NCI-H2196 treated with DMSO at 0.1 percent for 48 hours (cell line): ENCODE results near the gene TNNC2.
"Not testable (repeated sequence)": the region's sequence is repeated elsewhere in the genome, so short reads cannot be mapped to it uniquely, and the experiment has no call there.

Source experiments
- DNase-seq: peaks from one replicate; lab custom pipeline; 2025; ENCODE audit not compliant: unreplicated experiment; lab: John Stamatoyannopoulos, UW

TNNC2 gene

DNA sequence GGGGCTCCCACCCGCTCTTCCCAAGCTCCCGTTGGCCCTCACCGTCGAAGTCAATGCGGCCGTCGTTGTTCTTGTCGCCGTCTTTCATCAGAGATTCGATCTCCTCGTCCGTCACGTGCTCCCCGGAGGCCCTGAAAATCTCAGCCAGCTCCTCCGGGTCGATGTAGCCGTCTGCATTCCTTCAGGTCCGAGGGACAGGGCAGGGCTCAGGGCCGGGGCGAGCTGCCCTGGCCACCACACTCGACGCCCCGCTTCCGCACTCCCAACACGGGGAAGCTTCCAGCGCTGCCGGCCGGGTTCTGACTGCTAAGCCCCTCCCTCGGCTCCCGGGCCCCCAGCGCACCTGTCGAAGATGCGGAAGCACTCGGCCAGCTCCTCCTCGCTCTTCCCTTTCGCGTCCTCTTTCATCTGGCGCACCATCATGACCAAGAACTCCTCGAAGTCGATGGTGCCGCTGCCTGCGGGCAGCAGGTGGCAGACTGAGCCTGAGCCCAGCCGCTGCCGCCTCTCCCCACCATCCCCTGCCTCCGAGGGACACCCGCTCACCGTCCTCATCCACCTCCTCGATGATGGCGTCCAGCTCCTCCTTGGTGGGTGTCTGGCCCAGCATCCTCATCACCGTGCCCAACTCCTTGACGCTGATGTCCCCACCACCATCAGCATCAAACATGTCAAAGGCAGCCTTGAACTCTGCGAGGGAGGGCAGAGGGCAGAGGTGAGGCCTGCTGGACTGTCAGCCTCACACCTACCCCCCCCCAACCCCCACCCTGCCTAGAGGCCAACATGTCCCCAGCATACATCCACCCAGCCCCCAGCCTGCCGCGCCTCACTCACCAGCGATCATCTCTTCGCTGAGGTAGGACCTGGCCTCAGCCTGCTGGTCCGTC, 2.9 kb downstream of the TNNC2 start:
- DNase-seq = no peak

DNA sequence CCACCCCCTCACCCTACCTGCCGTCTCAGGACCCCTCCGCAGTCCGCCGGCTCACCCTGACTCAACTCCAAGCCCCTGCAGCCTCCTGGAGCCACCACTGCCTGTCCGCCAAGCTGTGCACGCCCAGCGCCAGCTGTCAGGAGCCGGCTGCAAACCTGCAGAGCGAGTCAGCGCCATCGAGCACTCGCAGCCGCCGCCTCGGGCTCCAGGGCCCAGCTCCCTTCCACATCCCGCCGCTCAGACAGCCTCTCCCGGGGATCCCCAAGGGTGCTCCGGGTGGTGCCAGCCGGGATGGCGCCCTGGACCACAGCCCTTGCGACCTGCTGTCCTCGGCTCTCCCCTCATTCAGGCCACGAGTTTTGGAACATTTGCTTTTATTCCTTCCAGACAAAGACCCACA, 4.3 kb downstream of the TNNC2 start:
- no peak for DNase-seq

- peak; percentile 9 for DNase-seq
Measured at GRCh38 chr20:45821947-45822346, 5.2 kb downstream of the TNNC2 start.

DNA sequence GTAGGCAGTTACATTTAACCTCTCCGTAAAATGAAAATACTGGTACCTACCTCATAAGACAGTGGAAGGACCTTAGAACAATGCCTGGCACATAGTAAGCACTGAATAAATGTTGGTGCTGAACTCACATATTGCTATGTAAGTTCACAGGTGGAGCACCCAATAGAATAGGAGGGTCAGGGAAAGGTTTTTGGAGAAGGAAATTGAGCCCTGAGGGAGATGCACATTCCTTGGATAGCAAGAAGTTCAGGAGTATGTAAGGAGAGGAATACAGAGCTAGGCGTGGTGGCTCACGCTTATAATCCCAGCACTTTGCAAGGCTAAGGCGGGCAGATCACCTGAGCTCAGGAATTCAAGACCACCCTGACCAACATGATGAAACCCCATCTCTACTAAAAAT, 7.6 kb downstream of the TNNC2 start:
- DNase-seq = no peak

- DNase-seq = no peak
Measured at GRCh38 chr20:45818239-45818638, 8.9 kb downstream of the TNNC2 start.

- DNase-seq = no peak
Measured at GRCh38 chr20:45817376-45818194, 9.5 kb downstream of the TNNC2 start.

DNA sequence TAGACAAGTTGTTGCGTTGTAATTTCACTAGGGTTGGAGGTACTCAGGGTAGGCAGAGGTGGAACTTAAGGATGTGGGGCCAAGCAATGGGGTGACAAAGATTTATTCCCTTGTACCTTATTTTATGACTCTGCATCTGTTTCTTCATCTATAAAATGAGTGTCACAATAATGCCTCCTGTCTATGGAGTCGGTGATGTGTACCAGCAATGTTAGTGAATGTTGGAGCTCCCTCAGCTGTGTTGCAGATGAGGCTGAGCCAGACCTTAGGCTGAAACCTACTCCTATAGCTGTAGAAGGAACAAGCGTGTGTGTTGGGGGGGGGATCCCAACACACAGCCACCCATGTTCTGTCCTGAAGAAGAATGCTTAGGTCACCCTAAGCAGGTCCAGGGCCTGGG, 10.2 kb downstream of the TNNC2 start:
- DNase-seq = no peak

- no peak for DNase-seq
Measured at GRCh38 chr20:45814314-45814713, 12.8 kb downstream of the TNNC2 start.

GRCh38 chr20:45813489-45813888, 13.6 kb downstream of the TNNC2 start:
- no peak for DNase-seq

GRCh38 chr20:45813006-45813340, 14.1 kb downstream of the TNNC2 start:
- DNase-seq = no peak

DNA sequence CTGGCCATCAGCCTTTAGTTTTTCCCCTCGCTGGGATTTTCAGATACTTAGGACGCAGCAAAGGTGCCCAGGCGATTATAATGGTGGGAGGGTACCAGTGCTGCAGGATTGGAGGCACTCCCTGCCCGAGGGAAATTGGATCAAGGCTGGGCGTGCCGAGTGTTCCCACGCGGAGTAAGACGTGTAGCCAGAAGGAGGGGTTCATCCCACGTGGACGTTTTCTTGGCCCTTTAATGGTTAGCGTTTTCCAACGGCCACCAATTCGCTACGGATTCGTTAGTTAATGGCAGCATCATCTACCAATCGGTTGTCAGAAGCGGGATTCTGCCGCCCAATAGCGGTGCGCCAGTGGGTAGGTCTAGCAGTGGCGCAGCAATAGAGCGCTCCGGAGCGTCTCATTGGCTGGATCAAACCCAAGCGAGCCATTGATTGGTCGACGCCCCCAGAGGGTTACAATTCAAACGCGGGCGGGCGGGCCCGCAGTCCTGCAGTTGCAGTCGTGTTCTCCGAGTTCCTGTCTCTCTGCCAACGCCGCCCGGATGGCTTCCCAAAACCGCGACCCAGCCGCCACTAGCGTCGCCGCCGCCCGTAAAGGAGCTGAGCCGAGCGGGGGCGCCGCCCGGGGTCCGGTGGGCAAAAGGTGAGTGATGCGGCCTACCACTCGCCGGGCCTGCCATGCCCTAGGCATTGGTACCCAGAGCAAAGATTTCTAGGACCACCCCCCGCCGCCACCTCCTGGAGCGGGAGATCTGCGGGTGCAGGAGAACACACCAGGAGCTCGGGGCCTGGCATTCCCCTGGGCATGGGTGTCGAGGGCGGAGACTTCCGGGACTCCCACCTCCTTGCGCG, 14.7 kb downstream of the TNNC2 start, which contains the start of gene UBE2C:
TSS of gene UBE2C (plus strand) at position 488 of the 849 bp plus-strand sequence. CDS start at position 540, 52 bp downstream.
- peak; percentile 99 for DNase-seq

DNA sequence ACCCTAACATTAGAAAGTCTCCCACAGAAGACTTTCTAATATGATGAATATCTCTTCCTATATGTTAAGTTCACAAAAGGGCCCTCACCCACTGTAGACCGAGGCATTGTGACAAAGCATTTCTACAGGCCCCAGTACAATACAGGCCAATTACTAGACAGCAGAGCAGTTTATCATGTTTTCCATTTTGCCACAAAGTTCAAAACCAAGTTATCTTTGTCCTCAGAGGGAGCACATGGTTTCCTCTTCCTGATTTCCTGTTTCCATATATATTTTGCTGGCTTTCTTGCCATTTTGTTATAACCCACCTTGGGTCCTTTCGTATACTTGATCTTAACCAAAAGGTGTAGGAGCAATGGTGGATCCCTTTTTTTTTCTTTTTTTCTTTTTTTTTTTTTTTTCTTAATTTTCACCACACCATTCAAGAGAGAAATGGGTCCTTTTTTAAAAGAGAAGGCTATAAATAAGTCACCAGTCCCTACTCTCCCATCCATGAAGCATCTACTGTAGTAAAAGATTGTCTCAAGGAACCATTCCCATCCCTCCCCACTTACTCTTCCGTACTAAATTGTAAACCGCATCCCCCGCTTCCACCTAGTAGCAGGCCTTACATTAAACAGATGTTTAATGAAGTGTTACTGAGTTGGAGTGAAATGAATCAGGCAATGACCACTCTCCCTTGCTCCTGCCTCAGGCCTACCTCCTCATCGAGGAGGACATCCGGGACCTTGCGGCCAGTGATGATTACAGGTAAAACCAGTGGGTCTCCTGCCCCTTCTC, 16.7 kb downstream of the TNNC2 start:
- DNase-seq = no peak

DNA sequence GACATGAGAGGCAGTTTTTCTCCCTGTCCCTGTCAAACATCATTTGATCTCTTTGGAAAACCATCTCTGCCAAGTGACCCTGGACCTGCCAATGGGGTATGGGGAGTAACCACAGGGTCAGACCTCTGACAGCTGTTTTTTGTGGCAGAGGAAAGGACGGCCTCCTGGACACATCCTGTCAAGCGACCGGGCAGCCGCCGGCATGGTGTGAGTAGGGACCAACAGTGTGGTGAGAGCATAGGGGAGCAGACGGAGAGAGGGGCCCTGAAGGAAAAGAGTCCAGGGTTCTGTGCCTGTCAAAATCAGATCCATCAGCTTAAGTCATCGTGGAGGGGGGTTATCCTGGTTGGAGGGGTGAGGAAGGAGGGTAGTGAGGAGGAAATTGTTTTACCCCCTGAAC, 25.3 kb downstream of the TNNC2 start:
- no peak for DNase-seq

GRCh38 chr20:45798935-45799642, 28.0 kb downstream of the TNNC2 start:
- peak; percentile 54 for DNase-seq

- not testable (repeated sequence) for DNase-seq
Measured at GRCh38 chr20:45797955-45798354, 29.2 kb downstream of the TNNC2 start.

DNA sequence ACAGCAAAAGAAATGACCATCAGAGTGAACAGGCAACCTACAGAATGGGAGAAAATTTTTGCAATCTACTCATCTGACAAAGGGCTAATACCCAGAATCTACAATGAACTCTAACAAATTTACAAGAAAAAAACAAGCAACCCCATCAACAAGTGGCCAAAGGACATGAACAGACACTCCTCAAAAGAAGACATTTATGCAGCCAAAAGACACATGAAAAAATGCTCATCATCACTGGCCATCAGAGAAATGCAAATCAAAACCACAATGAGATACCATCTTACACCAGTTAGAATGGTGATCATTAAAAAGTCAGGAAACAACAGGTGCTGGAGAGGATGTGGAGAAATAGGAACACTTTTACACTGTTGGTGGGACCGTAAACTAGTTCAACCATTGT, 29.6 kb downstream of the TNNC2 start:
- DNase-seq = not testable (repeated sequence)

- no peak for DNase-seq
Measured at GRCh38 chr20:45796337-45797065, 30.6 kb downstream of the TNNC2 start.

DNA sequence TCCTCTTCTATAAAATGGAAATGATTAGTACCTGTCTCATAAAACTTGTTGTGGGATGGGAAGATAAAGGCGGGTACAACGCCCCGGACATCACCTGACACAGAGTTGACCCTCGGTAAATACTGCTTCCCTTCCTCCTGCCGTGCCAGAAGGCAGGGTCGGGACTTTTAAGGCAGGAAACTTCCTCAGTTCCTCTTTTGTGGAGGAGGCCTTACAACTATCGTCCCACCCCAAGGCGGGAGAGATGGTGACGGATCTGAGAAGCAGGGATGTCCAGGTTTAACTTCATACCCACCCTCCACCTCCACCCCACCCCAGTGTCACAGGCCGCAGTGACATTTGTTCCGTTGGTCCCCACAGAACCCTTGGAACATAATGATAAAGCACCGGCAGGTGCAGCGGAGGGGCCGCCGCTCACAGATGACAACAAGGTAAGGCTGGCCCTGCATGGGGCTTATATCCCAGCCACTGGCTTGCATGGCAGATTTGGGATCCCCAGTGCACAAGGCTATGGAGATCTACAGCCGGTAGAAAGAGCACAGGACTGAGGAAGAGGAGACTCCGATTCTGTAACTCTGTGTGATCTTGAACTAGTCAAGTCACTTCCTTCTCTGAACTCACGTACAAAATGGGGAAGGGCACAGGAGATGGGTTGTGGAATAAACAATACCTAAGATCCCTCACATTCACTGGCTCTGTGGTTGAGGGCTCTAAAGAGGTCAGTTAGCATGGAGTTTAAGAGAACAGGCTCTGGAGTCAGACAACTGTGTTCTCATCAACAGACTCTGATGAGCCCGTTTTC, 34.6 kb downstream of the TNNC2 start:
- DNase-seq = no peak
